Stimulated activated CD8-positive, alpha-beta memory T cell treated with anti-CD3 and anti-CD28 coated beads, Interleukin-7, amount 100 ng/mL, for 24 hours (primary cell): Measurements from ENCODE around the gene INTS3.

Experiments
- DNase-seq: peaks from one replicate; pipeline ENCODE4 v3.0.0-alpha.2; 2020; ENCODE audit warnings: low read depth

The INTS3 gene, protein sequence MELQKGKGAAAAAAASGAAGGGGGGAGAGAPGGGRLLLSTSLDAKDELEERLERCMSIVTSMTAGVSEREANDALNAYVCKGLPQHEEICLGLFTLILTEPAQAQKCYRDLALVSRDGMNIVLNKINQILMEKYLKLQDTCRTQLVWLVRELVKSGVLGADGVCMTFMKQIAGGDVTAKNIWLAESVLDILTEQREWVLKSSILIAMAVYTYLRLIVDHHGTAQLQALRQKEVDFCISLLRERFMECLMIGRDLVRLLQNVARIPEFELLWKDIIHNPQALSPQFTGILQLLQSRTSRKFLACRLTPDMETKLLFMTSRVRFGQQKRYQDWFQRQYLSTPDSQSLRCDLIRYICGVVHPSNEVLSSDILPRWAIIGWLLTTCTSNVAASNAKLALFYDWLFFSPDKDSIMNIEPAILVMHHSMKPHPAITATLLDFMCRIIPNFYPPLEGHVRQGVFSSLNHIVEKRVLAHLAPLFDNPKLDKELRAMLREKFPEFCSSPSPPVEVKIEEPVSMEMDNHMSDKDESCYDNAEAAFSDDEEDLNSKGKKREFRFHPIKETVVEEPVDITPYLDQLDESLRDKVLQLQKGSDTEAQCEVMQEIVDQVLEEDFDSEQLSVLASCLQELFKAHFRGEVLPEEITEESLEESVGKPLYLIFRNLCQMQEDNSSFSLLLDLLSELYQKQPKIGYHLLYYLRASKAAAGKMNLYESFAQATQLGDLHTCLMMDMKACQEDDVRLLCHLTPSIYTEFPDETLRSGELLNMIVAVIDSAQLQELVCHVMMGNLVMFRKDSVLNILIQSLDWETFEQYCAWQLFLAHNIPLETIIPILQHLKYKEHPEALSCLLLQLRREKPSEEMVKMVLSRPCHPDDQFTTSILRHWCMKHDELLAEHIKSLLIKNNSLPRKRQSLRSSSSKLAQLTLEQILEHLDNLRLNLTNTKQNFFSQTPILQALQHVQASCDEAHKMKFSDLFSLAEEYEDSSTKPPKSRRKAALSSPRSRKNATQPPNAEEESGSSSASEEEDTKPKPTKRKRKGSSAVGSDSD

DNA sequence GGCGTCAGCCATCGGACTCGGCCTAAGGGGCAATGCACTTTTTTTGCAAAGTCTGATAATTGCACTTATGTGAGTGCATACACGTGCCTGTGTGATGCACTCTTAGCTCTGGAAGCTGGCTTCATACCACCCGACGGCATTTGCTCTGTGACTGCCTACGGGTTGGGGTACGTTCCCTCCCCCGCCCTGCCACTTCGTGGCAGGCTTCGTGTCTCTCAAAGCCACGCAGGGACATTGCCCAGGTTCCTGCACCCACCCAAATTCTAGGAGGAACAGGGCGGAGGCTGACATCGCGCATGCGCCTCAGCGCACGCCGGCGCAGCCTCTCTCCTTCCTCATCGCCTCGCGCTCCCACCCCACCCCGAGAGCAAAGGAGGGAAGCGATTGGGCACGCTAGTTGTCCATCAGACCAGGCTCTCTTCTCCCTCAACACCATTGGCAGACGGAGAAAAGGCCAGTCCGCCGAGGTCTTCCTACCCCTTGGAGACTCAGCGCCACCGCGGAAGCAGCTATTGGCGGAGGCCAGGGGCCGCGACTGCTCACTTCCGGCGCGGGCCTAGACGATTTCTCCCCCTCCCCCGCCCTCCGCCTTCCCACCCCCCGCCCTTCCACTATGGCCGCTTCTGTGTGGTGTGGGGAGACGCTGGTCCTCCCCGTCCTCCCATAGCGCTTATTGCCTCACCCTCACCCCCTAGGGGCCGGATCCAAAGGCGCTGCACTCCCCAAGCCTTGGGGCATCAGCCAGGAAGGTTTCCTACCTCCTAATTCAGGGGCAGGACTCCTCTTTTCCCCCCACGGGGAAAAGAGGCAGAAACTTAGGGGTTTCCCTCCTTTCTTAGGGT, at the start of gene INTS3:
Gene INTS3 (plus strand): TSS at position 588 of the 842 bp plus-strand sequence. CDS start 585 bp downstream, outside the sequence.
- peak; percentile 96 for DNase-seq

DNA sequence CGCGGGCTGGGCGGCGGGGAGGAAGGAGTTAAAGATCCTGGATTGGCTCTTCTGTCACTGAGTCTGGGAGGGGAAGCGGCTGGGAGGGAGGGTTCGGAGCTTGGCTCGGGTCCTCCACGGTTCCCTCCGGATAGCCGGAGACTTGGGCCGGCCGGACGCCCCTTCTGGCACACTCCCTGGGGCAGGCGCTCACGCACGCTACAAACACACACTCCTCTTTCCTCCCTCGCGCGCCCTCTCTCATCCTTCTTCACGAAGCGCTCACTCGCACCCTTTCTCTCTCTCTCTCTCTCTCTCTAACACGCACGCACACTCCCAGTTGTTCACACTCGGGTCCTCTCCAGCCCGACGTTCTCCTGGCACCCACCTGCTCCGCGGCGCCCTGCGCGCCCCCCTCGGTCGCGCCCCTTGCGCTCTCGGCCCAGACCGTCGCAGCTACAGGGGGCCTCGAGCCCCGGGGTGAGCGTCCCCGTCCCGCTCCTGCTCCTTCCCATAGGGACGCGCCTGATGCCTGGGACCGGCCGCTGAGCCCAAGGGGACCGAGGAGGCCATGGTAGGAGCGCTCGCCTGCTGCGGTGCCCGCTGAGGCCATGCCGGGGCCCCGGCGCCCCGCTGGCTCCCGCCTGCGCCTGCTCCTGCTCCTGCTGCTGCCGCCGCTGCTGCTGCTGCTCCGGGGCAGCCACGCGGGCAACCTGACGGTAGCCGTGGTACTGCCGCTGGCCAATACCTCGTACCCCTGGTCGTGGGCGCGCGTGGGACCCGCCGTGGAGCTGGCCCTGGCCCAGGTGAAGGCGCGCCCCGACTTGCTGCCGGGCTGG, 49.1 kb upstream of the INTS3 start, which contains the start of gene NPR1:
Gene NPR1 (plus strand): TSS at position 170 of the 818 bp plus-strand sequence. CDS start 421 bp downstream, at position 591.
- DNase-seq: no peak

- no peak for DNase-seq
Observed at GRCh38 chr1:153679337-153680119, 48.3 kb upstream of the INTS3 start.

DNA sequence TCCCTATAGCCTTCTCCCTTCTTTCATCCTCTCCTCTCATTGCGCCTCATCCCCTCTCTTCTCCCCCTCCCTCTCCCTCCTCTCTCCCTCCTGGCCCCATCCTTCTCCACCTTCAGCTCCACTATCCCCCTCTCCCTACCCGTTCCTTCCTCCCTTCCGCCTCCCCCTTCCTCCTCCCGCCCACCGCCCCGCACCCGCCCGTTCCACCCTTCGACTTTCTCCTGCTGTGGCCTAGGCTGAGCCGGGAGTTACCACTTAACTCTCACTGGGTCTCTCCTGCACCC, 47.8 kb upstream of the INTS3 start:
- DNase-seq: no peak

GRCh38 chr1:153682730-153683129, 45.1 kb upstream of the INTS3 start:
- no peak for DNase-seq

DNA sequence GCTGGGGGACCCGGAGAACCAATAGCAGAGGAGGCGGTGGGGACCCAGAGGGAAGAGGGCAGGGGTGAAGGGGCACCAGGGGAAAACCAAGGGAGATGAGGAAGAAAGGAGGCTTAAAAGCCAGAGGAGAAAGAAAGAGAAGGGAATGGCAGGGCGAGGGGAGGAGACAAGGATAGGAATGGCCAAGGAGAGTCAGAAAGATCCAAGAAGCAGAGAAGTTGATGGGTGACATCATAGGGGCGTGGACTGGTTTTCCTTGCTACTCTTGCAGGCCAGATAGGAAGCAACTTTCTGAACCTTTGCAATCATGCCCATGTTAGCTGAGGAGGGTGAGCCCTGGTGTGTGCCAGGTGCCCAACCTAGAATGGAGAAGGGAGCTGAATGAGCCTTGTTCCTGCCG, 44.0 kb upstream of the INTS3 start:
- DNase-seq: no peak

- DNase-seq: no peak
Observed at GRCh38 chr1:153684892-153685291, 43.0 kb upstream of the INTS3 start.

GRCh38 chr1:153685544-153686340, 42.1 kb upstream of the INTS3 start:
- no peak for DNase-seq

DNA sequence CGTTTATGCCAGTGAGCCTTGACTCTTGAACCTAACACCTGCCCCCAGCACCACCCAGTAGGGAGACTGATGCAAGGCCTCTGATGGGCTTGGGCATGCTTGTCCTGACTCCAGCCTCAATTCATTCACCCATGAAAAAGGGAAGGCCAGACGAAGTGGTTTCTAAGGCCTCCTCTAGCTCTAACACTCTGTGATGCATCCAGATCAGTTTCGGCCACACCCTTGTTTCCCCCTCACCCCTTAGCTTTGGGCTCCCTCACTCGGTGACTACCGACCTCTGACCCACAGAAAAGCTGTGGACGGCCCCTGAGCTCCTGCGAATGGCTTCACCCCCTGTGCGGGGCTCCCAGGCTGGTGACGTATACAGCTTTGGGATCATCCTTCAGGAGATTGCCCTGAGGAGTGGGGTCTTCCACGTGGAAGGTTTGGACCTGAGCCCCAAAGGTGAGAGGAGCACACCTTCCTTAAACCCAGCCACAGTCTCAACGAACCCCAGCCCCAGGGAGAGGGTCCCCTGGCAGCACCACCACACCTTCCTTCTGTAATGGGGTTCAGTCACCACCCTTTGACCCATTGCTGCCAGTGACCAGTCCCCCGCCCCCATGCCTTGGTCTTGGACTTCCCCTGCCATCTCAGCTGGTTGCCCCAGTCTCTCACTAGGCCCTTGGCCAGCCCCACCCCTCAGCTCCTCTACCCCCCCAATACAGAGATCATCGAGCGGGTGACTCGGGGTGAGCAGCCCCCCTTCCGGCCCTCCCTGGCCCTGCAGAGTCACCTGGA, 40.3 kb upstream of the INTS3 start:
- DNase-seq: no peak

DNA sequence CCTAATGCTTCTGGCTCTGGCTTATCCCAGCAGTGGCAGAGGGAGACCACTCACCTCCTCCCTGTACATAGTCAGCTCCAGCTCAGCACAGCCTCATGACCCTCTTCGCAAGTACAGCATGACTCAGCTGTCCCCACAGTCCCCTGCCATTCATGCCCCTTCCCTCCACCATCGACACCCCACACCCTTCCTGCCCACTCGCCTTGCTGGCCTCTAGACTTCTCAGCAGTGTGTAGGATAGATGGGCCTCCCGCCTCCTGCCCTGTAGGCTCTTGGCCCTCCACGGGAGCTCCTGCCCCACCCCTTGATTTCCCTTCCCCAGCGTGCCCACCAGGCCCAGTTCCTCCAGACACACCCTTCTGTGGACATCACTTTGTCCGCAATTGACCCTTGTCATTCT, 39.6 kb upstream of the INTS3 start:
- no peak for DNase-seq

GRCh38 chr1:153688736-153689328, 39.0 kb upstream of the INTS3 start:
- DNase-seq: no peak

DNA sequence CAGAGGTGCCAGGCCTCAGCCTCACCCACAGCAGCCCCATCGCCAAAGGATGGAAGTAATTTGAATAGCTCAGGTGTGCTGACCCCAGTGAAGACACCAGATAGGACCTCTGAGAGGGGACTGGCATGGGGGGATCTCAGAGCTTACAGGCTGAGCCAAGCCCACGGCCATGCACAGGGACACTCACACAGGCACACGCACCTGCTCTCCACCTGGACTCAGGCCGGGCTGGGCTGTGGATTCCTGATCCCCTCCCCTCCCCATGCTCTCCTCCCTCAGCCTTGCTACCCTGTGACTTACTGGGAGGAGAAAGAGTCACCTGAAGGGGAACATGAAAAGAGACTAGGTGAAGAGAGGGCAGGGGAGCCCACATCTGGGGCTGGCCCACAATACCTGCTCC, 34.4 kb upstream of the INTS3 start:
- DNase-seq: no peak

DNA sequence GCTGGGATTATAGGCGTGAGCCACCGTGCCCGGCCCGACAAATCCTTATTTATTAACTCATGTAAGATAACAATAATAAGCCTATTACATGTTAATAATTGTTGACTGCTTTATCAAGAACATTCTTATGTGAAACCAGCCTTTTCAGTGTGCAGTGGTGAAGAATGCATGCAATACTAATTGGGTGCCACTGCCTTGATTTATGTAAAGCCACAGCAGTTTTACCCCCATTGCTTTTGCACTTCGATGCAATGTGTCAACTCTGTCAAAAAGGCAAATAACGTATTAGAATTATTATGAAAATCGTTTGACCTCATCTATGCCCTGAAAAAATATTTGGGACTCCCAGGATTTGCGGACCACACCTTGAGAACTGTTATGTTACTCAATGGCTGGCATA, 31.1 kb upstream of the INTS3 start:
- no peak for DNase-seq

DNA sequence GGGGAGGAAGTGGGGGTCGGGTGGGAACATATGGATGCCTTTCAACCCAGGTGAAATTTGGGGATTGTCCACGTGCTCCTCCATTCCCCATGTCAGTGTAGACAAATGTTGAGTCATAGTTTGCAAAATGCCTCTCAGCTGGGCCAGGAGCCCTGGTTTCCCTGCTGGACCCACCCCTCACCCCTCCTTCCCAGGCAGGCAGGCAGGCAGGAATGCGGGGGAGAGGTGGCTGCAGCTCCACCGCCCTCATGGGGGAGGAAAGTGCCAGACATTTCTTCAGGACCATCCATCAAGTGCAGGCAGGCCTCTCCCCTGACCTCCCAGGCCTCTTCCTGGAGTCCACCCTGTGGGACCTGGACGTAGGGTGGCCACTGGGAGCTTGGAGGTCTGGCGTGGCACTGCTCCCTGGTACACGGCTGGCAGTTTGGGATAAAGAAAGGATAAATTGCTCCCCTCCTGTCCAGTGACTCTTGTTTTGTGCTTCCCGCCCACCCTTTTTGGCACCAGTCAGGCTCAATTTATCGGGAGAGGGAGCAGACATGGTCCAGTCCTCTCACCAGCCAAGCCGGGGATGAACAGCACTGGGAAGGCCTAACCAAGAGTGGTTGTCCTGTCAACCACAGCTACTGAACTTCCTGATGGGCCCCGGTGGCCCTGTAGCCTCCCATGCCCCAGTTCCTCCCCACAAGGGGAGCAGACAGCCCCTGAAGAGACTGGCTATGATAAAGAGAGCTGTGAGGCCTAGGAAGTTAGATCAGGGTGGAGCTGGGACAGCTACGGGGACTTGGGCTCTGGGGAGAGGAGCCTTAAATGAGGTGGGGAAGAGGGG, 30.4 kb upstream of the INTS3 start:
- DNase-seq: no peak

- DNase-seq: no peak
Observed at GRCh38 chr1:153698020-153698922, 29.6 kb upstream of the INTS3 start.
